ENCODE data around the gene NPAS2. TPM values are rescaled to one million over a fixed set of nuclear protein-coding genes. Genes with fewer than 3 reads are reported as not detected.

Gene NPAS2
- polyA plus RNA-seq, 1 of the 3 experiments (the other 2 are of a cell fraction), result 58.5 TPM

DNA sequence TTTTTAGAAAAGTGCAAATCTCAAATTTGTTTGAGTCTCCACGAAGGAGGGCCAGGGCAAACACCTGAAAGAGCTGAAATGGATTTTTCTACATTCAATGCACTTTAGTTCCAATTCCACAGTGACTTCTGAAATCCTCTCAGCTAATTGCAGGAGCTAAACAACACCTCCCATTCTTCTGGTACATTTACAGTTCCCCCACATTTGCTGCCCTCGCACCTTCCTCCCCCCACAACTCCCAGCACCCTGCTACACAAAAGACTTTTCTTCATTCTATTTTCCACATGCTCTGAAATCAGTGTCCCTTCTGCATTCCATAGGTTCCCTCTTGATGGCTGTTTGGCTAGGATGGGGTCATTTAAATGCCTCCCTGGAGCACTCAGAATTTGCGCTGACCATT lies 5.9 kb upstream of the NPAS2 start:
- WGBS (ENCODE audit: low lambda C conversion rate), result 83% methylated on average over 3 of the region's 3 CpGs
- no peaks in the 10 kb centered on the region for H3K9me3 ChIP-seq
- H3K4me1 ChIP-seq (ENCODE audit: control insufficient read depth in 1 of 2, insufficient read depth in 2 of 2, low read depth in 1 of 2, low read length in 1 of 2), result peaks cover 0 to 9% of the 10 kb centered on the region in 2 experiments; a peak in 2 of 4 replicates
- no peak overlapping the region for H3K4me2 ChIP-seq
- H3K79me2 ChIP-seq (ENCODE audit: insufficient read depth), result no peaks in the 10 kb centered on the region
- H3K27me3 ChIP-seq (ENCODE audit: insufficient read depth), result no peaks in the 10 kb centered on the region
- no peak overlapping the region for H3K4me3 ChIP-seq (ENCODE audit: low read depth in 2 of 2, low read length in 1 of 2)
- no peak for TF ChIP-seq TEAD4 (IDR thresholded peaks at IDR 0.05; ENCODE audit: borderline replicate concordance, insufficient read depth)
- no peak for DNase-seq
- peaks cover 16% of the 10 kb centered on the region for H3F3A ChIP-seq (replicated peaks; ENCODE audit: insufficient read depth)
- H3K9me2 ChIP-seq, result no peaks in the 10 kb centered on the region
- POLR2A ChIA-PET, result no interaction called here
- H3K36me3 ChIP-seq (replicated peaks in 1 of 2; ENCODE audit: control insufficient read depth in 1 of 2, insufficient read depth in 2 of 2, low read length in 1 of 2), result no peaks in the 10 kb centered on the region
- no peak overlapping the region for H3K9ac ChIP-seq
- H2AFZ ChIP-seq (ENCODE audit: low read depth), result no peak overlapping the region
- no peaks in the 10 kb centered on the region for H4K20me1 ChIP-seq (ENCODE audit: insufficient read depth)
- CTCF ChIA-PET, result no interaction called here
- no peak overlapping the region for H3K27ac ChIP-seq (ENCODE audit: low read depth in 2 of 2, low read length in 1 of 2)

DNA sequence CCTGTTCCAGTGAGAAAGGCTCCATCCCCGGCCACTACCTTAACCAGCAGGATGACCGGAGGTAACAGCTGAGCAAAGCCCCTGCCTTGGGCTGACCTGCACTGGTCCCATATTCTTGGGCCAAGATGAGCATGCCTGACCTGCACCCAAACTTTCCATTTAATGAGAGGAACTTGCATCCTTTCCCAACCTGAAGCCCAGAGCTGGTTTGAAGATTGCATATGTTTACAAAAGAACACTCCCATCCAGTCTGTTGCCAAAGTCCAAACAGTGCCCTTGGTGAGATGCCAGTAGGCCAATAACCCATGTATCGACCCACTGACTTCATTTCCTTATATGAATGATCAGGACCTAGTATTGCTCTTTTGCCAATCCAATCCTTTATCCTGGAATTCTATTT lies 5.5 kb upstream of the NPAS2 start:
- Histone ChIP-seq H3K36me3 (replicated peaks in 1 of 2; ENCODE audit: control insufficient read depth in 1 of 2, insufficient read depth in 2 of 2, low read length in 1 of 2) (no peaks in the 10 kb centered on the region), H3K27ac (ENCODE audit: low read depth in 2 of 2, low read length in 1 of 2) (no peak overlapping the region), H4K20me1 (ENCODE audit: insufficient read depth) (no peaks in the 10 kb centered on the region), H2AFZ (ENCODE audit: low read depth) (no peak overlapping the region), H3K4me3 (ENCODE audit: low read depth in 2 of 2, low read length in 1 of 2) (no peak overlapping the region), H3K9ac (no peak overlapping the region), H3K27me3 (ENCODE audit: insufficient read depth) (no peaks in the 10 kb centered on the region), H3K9me2 (no peaks in the 10 kb centered on the region), H3K9me3 (no peaks in the 10 kb centered on the region), H3K79me2 (ENCODE audit: insufficient read depth) (peaks cover 2% of the 10 kb centered on the region; the same call in 1 of the 2 replicates), H3F3A (replicated peaks; ENCODE audit: insufficient read depth) (peaks cover 16% of the 10 kb centered on the region), H3K4me2 (no peak overlapping the region), H3K4me1 (ENCODE audit: control insufficient read depth in 1 of 2, insufficient read depth in 2 of 2, low read depth in 1 of 2, low read length in 1 of 2) (peaks cover 0 to 9% of the 10 kb centered on the region in 2 experiments; a peak in 2 of 4 replicates)
- CTCF ChIA-PET, result no interaction called here
- POLR2A ChIA-PET, result no interaction called here
- no peak for DNase-seq
- WGBS (ENCODE audit: low lambda C conversion rate), result 100% methylated on average over 1 of the region's 3 CpGs
- TF ChIP-seq, protein P1, sequence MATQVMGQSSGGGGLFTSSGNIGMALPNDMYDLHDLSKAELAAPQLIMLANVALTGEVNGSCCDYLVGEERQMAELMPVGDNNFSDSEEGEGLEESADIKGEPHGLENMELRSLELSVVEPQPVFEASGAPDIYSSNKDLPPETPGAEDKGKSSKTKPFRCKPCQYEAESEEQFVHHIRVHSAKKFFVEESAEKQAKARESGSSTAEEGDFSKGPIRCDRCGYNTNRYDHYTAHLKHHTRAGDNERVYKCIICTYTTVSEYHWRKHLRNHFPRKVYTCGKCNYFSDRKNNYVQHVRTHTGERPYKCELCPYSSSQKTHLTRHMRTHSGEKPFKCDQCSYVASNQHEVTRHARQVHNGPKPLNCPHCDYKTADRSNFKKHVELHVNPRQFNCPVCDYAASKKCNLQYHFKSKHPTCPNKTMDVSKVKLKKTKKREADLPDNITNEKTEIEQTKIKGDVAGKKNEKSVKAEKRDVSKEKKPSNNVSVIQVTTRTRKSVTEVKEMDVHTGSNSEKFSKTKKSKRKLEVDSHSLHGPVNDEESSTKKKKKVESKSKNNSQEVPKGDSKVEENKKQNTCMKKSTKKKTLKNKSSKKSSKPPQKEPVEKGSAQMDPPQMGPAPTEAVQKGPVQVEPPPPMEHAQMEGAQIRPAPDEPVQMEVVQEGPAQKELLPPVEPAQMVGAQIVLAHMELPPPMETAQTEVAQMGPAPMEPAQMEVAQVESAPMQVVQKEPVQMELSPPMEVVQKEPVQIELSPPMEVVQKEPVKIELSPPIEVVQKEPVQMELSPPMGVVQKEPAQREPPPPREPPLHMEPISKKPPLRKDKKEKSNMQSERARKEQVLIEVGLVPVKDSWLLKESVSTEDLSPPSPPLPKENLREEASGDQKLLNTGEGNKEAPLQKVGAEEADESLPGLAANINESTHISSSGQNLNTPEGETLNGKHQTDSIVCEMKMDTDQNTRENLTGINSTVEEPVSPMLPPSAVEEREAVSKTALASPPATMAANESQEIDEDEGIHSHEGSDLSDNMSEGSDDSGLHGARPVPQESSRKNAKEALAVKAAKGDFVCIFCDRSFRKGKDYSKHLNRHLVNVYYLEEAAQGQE (IDR thresholded peaks at IDR 0.05; ENCODE audit: low read depth, low read length), result no peak
- no peak for TF ChIP-seq FOSL2 (IDR thresholded peaks at IDR 0.05; ENCODE audit: borderline replicate concordance, low read depth)
- TF ChIP-seq SIN3A (IDR thresholded peaks at IDR 0.05; ENCODE audit: borderline replicate concordance, low read depth, low read length), result no peak
- TF ChIP-seq CHD2 (IDR thresholded peaks at IDR 0.05; ENCODE audit: low read length, partially characterized antibody), result no peak
- TF ChIP-seq, protein P2, sequence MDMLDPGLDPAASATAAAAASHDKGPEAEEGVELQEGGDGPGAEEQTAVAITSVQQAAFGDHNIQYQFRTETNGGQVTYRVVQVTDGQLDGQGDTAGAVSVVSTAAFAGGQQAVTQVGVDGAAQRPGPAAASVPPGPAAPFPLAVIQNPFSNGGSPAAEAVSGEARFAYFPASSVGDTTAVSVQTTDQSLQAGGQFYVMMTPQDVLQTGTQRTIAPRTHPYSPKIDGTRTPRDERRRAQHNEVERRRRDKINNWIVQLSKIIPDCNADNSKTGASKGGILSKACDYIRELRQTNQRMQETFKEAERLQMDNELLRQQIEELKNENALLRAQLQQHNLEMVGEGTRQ (IDR thresholded peaks at IDR 0.05; ENCODE audit: borderline replicate concordance, low read depth, low read length), result no peak
- no peak for TF ChIP-seq IRF3 (IDR thresholded peaks at IDR 0.05; ENCODE audit: low read depth, low read length)
- TF ChIP-seq SMC3 (IDR thresholded peaks at IDR 0.05; ENCODE audit: low read depth, low read length), result no peak
- no peak for TF ChIP-seq YY1 (IDR thresholded peaks at IDR 0.05; ENCODE audit: low read depth)
- no peak for TF ChIP-seq TAF1 (IDR thresholded peaks at IDR 0.05; ENCODE audit: borderline replicate concordance, low read depth, low read length)
- TF ChIP-seq RXRA (IDR thresholded peaks at IDR 0.05; ENCODE audit: borderline replicate concordance, low read depth), result no peak
- no peak for TF ChIP-seq TCF12 (IDR thresholded peaks at IDR 0.05)
- no peak for TF ChIP-seq POLR2AphosphoS5 (IDR thresholded peaks at IDR 0.05; ENCODE audit: low read depth, low read length)
- no peak for TF ChIP-seq MAX (IDR thresholded peaks at IDR 0.05; ENCODE audit: low read depth)
- no peak for TF ChIP-seq NRF1 (IDR thresholded peaks at IDR 0.05; ENCODE audit: low read depth, low read length)

Measured in SK-N-SH (cell line).